ENCODE data around the gene RRP36.

- no peak for TF ChIP-seq CTCF (IDR thresholded peaks at IDR 0.05)
- TF ChIP-seq POLR2A (IDR thresholded peaks at IDR 0.05): no peak
These were observed 31.6 kb downstream of the RRP36 start for GRCh38 chr6:43052842-43053544.
